ENCODE measurements around the gene SND1. TPM values are rescaled to one million over a fixed set of nuclear protein-coding genes. Genes with fewer than 3 reads are reported as not detected.

Gene SND1
- total and polyA plus RNA-seq, 2 of the 4 experiments (the other 2 are of a cell fraction): 154 to 294 TPM

- no peak for TF ChIP-seq MXI1 (IDR thresholded peaks at IDR 0.05; ENCODE audit: borderline replicate concordance, low read depth, low read length)
- TF ChIP-seq MAFK (IDR thresholded peaks at IDR 0.05; ENCODE audit: low read depth, low read length): no peak
- no peak for TF ChIP-seq NFE2L2 (IDR thresholded peaks at IDR 0.05; ENCODE audit: low read depth, low read length)
- no peak for TF ChIP-seq SMC3 (IDR thresholded peaks at IDR 0.05; ENCODE audit: low read depth, low read length)
- no peak for TF ChIP-seq BHLHE40 (IDR thresholded peaks at IDR 0.05; ENCODE audit: low read depth, low read length)
- TF ChIP-seq RAD21 (IDR thresholded peaks at IDR 0.05; ENCODE audit: low read length): no peak
Measured at GRCh38 chr7:127655720-127656119, 3.7 kb downstream of the SND1 start (continued).

- Histone ChIP-seq H3K4me2 (ENCODE audit: low read depth, low read length) (no peak overlapping the region), H4K91ac (ENCODE audit: insufficient read depth, low read depth, low read length) (no peak overlapping the region), H2BK5ac (ENCODE audit: low read depth, low read length, poor library complexity, severe bottlenecking) (no peak overlapping the region), H3K56ac (ENCODE audit: extremely low read depth, insufficient read depth, low read length) (no peak overlapping the region), H3K18ac (ENCODE audit: low read depth, low read length) (no peak overlapping the region), H3K14ac (replicated peaks; ENCODE audit: low read depth, low read length) (no peak overlapping the region), H3K79me1 (ENCODE audit: low read depth in 1 of 2, low read length in 2 of 2) (peaks cover 14 to 76% of the 10 kb centered on the region in 2 experiments; a peak in 3 of 4 replicates), H4K5ac (ENCODE audit: low read depth, low read length) (no peak overlapping the region), H3K23ac (ENCODE audit: low read depth, low read length) (no peak overlapping the region), H3K9me3 (ENCODE audit: control insufficient read depth, insufficient read depth, low read length) (no peaks in the 10 kb centered on the region), H3K9me1 (ENCODE audit: insufficient read depth, low read length) (peaks cover 20% of the 10 kb centered on the region), H3K9ac (ENCODE audit: low read depth, low read length) (no peak overlapping the region), H2BK120ac (ENCODE audit: low read depth, low read length) (no peak overlapping the region), H4K20me1 (ENCODE audit: insufficient read depth, low read length) (peaks cover 75% of the 10 kb centered on the region), H3K36me3 (ENCODE audit: control insufficient read depth, insufficient read depth, low read length) (peaks cover 4% of the 10 kb centered on the region; the same call in 1 of the 2 replicates), H3K27ac (ENCODE audit: insufficient read depth, low read length) (no peak overlapping the region), H2BK20ac (ENCODE audit: low read depth, low read length) (no peak overlapping the region), H2AK9ac (replicated peaks; ENCODE audit: low read depth, low read length, poor library complexity) (no peak overlapping the region), H3K4ac (ENCODE audit: low read depth, low read length) (no peak overlapping the region), H4K8ac (ENCODE audit: low read depth in 2 of 2, low read length in 2 of 2) (no peak overlapping the region), H2AFZ (replicated peaks; ENCODE audit: low read length, poor library complexity) (no peak overlapping the region), H2AK5ac (ENCODE audit: low read depth, low read length) (no peak overlapping the region), H3K4me1 (ENCODE audit: control insufficient read depth, insufficient read depth, low read length) (peaks cover 7% of the 10 kb centered on the region), H3K4me3 (ENCODE audit: insufficient read depth, low read depth, low read length) (no peak overlapping the region), H3K27me3 (ENCODE audit: control insufficient read depth, insufficient read depth, low read length) (no peaks in the 10 kb centered on the region), H2BK15ac (ENCODE audit: low read depth, low read length) (no peak overlapping the region)
- WGBS, 2 experiments (ENCODE audit: extremely low coverage in 2 of 2, insufficient read length in 1 of 2): no CpG with 5 or more reads among the region's 3 CpGs
- in situ Hi-C loops (cut with MboI; ENCODE audit: low sequenced_read_pairs): no loop called here
- ATAC-seq (ENCODE audit: low read depth): no peak
- ChIA-PET POLR2A (ENCODE audit: unreplicated experiment) (no interaction called here), CTCF (no interaction called here)
- no peak for DNase-seq
- dilution Hi-C loops (cut with HindIII; ENCODE audit: low sequenced_read_pairs, unreplicated experiment): no loop called here
- intact Hi-C loops (cut with micrococcal nuclease): no loop called here
- BruUV-seq (replicated peaks): no TSS peak
- TF ChIP-seq RCOR1 (IDR thresholded peaks at IDR 0.05; ENCODE audit: insufficient replicate concordance, low read length) (no peak), CHD1 (IDR thresholded peaks at IDR 0.05; ENCODE audit: low read depth, low read length) (no peak), NFE2L2 (IDR thresholded peaks at IDR 0.05; ENCODE audit: low read depth, low read length) (no peak), RFX5 (IDR thresholded peaks at IDR 0.05; ENCODE audit: low read depth, low read length) (no peak), SMC3 (IDR thresholded peaks at IDR 0.05; ENCODE audit: low read depth, low read length) (no peak), POLR2A (IDR thresholded peaks at IDR 0.05; ENCODE audit: low read depth, low read length) (no peak), MAZ (IDR thresholded peaks at IDR 0.05; ENCODE audit: borderline replicate concordance, low read depth, low read length) (no peak), MAFK (IDR thresholded peaks at IDR 0.05; ENCODE audit: low read depth, low read length) (no peak), MXI1 (IDR thresholded peaks at IDR 0.05; ENCODE audit: borderline replicate concordance, low read depth, low read length) (no peak), ELK1 (IDR thresholded peaks at IDR 0.05; ENCODE audit: borderline replicate concordance, low read depth, low read length) (no peak)
- TF ChIP-seq, protein P1, sequence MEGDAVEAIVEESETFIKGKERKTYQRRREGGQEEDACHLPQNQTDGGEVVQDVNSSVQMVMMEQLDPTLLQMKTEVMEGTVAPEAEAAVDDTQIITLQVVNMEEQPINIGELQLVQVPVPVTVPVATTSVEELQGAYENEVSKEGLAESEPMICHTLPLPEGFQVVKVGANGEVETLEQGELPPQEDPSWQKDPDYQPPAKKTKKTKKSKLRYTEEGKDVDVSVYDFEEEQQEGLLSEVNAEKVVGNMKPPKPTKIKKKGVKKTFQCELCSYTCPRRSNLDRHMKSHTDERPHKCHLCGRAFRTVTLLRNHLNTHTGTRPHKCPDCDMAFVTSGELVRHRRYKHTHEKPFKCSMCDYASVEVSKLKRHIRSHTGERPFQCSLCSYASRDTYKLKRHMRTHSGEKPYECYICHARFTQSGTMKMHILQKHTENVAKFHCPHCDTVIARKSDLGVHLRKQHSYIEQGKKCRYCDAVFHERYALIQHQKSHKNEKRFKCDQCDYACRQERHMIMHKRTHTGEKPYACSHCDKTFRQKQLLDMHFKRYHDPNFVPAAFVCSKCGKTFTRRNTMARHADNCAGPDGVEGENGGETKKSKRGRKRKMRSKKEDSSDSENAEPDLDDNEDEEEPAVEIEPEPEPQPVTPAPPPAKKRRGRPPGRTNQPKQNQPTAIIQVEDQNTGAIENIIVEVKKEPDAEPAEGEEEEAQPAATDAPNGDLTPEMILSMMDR (conservative IDR thresholded peaks at IDR 0.05; ENCODE audit: low read depth, low read length): no peak
Measured at GRCh38 chr7:127657500-127657899, 5.5 kb downstream of the SND1 start.
